WTC11 (cell line): Measurements from ENCODE around the gene RGSL1. TPM values are rescaled to one million over a fixed set of nuclear protein-coding genes. Genes with fewer than 3 reads are reported as not detected.

Experiments used
- ATAC-seq: fragments of 200-7000 bp; cut with Tn5 transposase; 2 replicates; pipeline ENCODE4 v1.10.0; 2021; ENCODE audit warnings: mild to moderate bottlenecking, moderate library complexity
- CTCF ChIA-PET: fragments of 300-600 bp; sonication (Branson Sonifier 250); formaldehyde crosslinking; loops from one replicate; lab custom pipeline; 2021; ENCODE audit warnings: antibody characterized with exemption; lab: Charles Lee
- POLR2A ChIA-PET: fragments of 350-600 bp; sonication (Branson Sonifier 250); formaldehyde crosslinking; loops from one replicate; lab custom pipeline; 2021; ENCODE audit warnings: antibody characterized with exemption; lab: Charles Lee
- DNase-seq: peaks from one replicate; pipeline ENCODE4 v3.0.0; 2021; ENCODE audit warnings: low spot score
- H3K27ac Mint-ChIP-seq: 2 replicates; pipeline ENCODE4 v1.8.0; 2021; ENCODE audit warnings: mixed read lengths
- H3K27me3 Mint-ChIP-seq: 2 replicates; pipeline ENCODE4 v1.8.0; 2021; ENCODE audit warnings: low read depth, mild to moderate bottlenecking, moderate library complexity, mixed read lengths
- H3K36me3 Mint-ChIP-seq: 2 replicates; pipeline ENCODE4 v1.8.0; 2021; ENCODE audit warnings: mixed read lengths
- H3K4me1 Mint-ChIP-seq: 2 replicates; pipeline ENCODE4 v1.8.0; 2022; ENCODE audit warnings: mixed read lengths
- H3K4me3 Mint-ChIP-seq: 2 replicates; pipeline ENCODE4 v1.8.0; 2021; ENCODE audit warnings: mild to moderate bottlenecking, moderate library complexity, mixed read lengths
- H3K9me3 Mint-ChIP-seq: 2 replicates; pipeline ENCODE4 v1.8.0; 2021; ENCODE audit warnings: mixed read lengths
- ARID4B ChIP-seq: sonication (generic); formaldehyde crosslinking; IDR thresholded peaks from 2 replicates; pipeline ENCODE4 v1.8.0; 2023; ENCODE audit warnings: missing genetic modification reagents, mild to moderate bottlenecking, borderline replicate concordance
- CTCF ChIP-seq: fragments of 200-600 bp; IDR thresholded peaks from 2 replicates; pipeline ENCODE4 v1.8.0; 2022; ENCODE audit warnings: antibody characterized with exemption
- E2F5 ChIP-seq: sonication (generic); formaldehyde crosslinking; IDR thresholded peaks from 2 replicates; pipeline ENCODE4 v1.8.1; 2022; ENCODE audit warnings: mild to moderate bottlenecking, moderate library complexity, missing genetic modification reagents
- ELF4 ChIP-seq: sonication (generic); formaldehyde crosslinking; IDR thresholded peaks from 2 replicates; pipeline ENCODE4 v1.8.1; 2022; ENCODE audit warnings: low read depth, mild to moderate bottlenecking, moderate library complexity, missing genetic modification reagents
- ESRRA ChIP-seq: sonication (generic); formaldehyde crosslinking; IDR thresholded peaks from 2 replicates; pipeline ENCODE4 v1.8.1; 2022; ENCODE audit warnings: mild to moderate bottlenecking, missing genetic modification reagents, borderline replicate concordance
- JUN ChIP-seq: sonication (generic); formaldehyde crosslinking; IDR thresholded peaks from 2 replicates; pipeline ENCODE4 v1.8.0; 2023; ENCODE audit warnings: mild to moderate bottlenecking, missing genetic modification reagents
- NFATC4 ChIP-seq: fragments of 250-450 bp; sonication (Bioruptor Pico); IDR thresholded peaks from 2 replicates; pipeline ENCODE4 v1.9.0; 2021; ENCODE audit warnings: mild to moderate bottlenecking
- NFYB ChIP-seq: sonication (generic); formaldehyde crosslinking; conservative IDR thresholded peaks from 2 replicates; pipeline ENCODE4 v1.8.0; 2022; ENCODE audit warnings: low read depth, missing genetic modification reagents
- RORB ChIP-seq: fragments of 250-450 bp; sonication (Bioruptor Pico); IDR thresholded peaks from 2 replicates; pipeline ENCODE4 v1.9.0; 2021; ENCODE audit warnings: mild to moderate bottlenecking
- SMAD4 ChIP-seq: sonication (generic); formaldehyde crosslinking; IDR thresholded peaks from 2 replicates; pipeline ENCODE4 v1.8.0; 2022; ENCODE audit warnings: mild to moderate bottlenecking, missing genetic modification reagents
- TCF7 ChIP-seq: sonication (generic); formaldehyde crosslinking; IDR thresholded peaks from 2 replicates; pipeline ENCODE4 v1.8.0; 2022; ENCODE audit warnings: mild to moderate bottlenecking, low read depth, missing genetic modification reagents, moderate library complexity
- TP53 ChIP-seq: sonication (generic); formaldehyde crosslinking; IDR thresholded peaks from 2 replicates; pipeline ENCODE4 v1.8.1; 2023; ENCODE audit warnings: mild to moderate bottlenecking, missing genetic modification reagents
- USF1 ChIP-seq: sonication (generic); formaldehyde crosslinking; IDR thresholded peaks from 2 replicates; pipeline ENCODE4 v1.8.0; 2022; ENCODE audit warnings: mild to moderate bottlenecking, missing genetic modification reagents
- USF2 ChIP-seq: sonication (generic); formaldehyde crosslinking; IDR thresholded peaks from 2 replicates; pipeline ENCODE4 v1.8.1; 2023; ENCODE audit warnings: mild to moderate bottlenecking, missing genetic modification reagents, moderate library complexity
- ZBTB21 ChIP-seq: sonication (generic); formaldehyde crosslinking; IDR thresholded peaks from 2 replicates; pipeline ENCODE4 v1.8.1; 2023; ENCODE audit warnings: mild to moderate bottlenecking, missing genetic modification reagents, borderline replicate concordance
- ZNF219 ChIP-seq: sonication (generic); formaldehyde crosslinking; IDR thresholded peaks from 2 replicates; pipeline ENCODE4 v1.8.0; 2023; ENCODE audit warnings: missing genetic modification reagents, mild to moderate bottlenecking, borderline replicate concordance
- ZNF232 ChIP-seq: sonication (generic); formaldehyde crosslinking; IDR thresholded peaks from 2 replicates; pipeline ENCODE4 v1.8.0; 2022; ENCODE audit warnings: mild to moderate bottlenecking, missing genetic modification reagents
- ZNF281 ChIP-seq: sonication (generic); formaldehyde crosslinking; IDR thresholded peaks from 2 replicates; pipeline ENCODE4 v1.8.0; 2023; ENCODE audit warnings: mild to moderate bottlenecking, missing genetic modification reagents
- ZNF532 ChIP-seq: fragments of 250-450 bp; sonication (Bioruptor Pico); IDR thresholded peaks from 2 replicates; pipeline ENCODE4 v1.9.0; 2021; ENCODE audit warnings: mild to moderate bottlenecking, borderline replicate concordance
- total RNA-seq: library from RNA; stranded (reverse); gene quantifications from 3 replicates; pipeline ENCODE4 v1.2.3, GENCODE V29; 2021

Gene RGSL1
- total RNA-seq, 1 experiment from 2014 or later: not detected

- no peaks in the 10 kb centered on the region for H3K36me3 Mint-ChIP-seq
- TF ChIP-seq ARID4B (CRISPR knock-in tag) (no peak), ELF4 (CRISPR knock-in tag) (no peak), TP53 (CRISPR knock-in tag) (no peak), TCF7 (CRISPR knock-in tag) (no peak), NFATC4 (no peak), NFYB (CRISPR knock-in tag) (no peak), USF2 (CRISPR knock-in tag) (no peak), ZNF281 (no peak), ZNF219 (no peak)
- no peak overlapping the region for H3K4me3 Mint-ChIP-seq
- H3K4me1 Mint-ChIP-seq: no peaks in the 10 kb centered on the region
- ChIA-PET CTCF (no interaction called here), POLR2A (no interaction called here)
- H3K9me3 Mint-ChIP-seq: peaks cover 5% of the 10 kb centered on the region
- H3K27ac Mint-ChIP-seq: no peak overlapping the region
- no peak for ATAC-seq
- no peak for DNase-seq
- H3K27me3 Mint-ChIP-seq: no peaks in the 10 kb centered on the region; the same call in 1 of the 2 replicates
Observed at GRCh38 chr1:182495693-182496092, 45.7 kb downstream of the RGSL1 start.

- Mint-ChIP-seq H3K4me3 (no peak overlapping the region), H3K27me3 (no peaks in the 10 kb centered on the region), H3K27ac (no peak overlapping the region), H3K36me3 (peaks cover 15% of the 10 kb centered on the region), H3K4me1 (no peaks in the 10 kb centered on the region), H3K9me3 (peaks cover 26% of the 10 kb centered on the region)
- no peak for TF ChIP-seq ZNF532
- no peak for TF ChIP-seq ZNF232 (CRISPR knock-in tag)
- no peak for TF ChIP-seq E2F5 (CRISPR knock-in tag)
- no peak for TF ChIP-seq RORB (CRISPR knock-in tag)
- TF ChIP-seq SMAD4 (CRISPR knock-in tag): no peak
- no peak for TF ChIP-seq ESRRA
- no peak for TF ChIP-seq CTCF
- no peak for TF ChIP-seq JUN (CRISPR knock-in tag)
- no peak for TF ChIP-seq USF1 (CRISPR knock-in tag)
- TF ChIP-seq ZBTB21 (CRISPR knock-in tag): no peak
- CTCF ChIA-PET: interaction anchor here (1.5 kb wide), 1 partner anchor 23 kb away, joined by 4 read pairs; no protein-coding TSS in a partner anchor
- ATAC-seq: no peak
- no peak for DNase-seq
- POLR2A ChIA-PET: no interaction called here
Observed at GRCh38 chr1:182507685-182508084, 57.7 kb downstream of the RGSL1 start.
